Central memory CD8-positive, alpha-beta T cell (primary cell): Measurements from ENCODE around the gene IQCK.
A peak's percentile ranks its signal among the peaks of the same experiment; 100 is the strongest.

Experiments
- ATAC-seq: fragments of 150-1000 bp; cut with Tn5 transposase; replicated peaks from 2 replicates; pipeline ENCODE4 v1.10.0; 2022; ENCODE audit warnings: mild to moderate bottlenecking, moderate FRiP score, moderate number of reproducible peaks; ENCODE audit not compliant: poor library complexity, severe bottlenecking; ENCODE audit errors: extremely low read depth
- DNase-seq, 2 donors: peaks; one replicate each; pipeline ENCODE4 v3.0.0; 2021; ENCODE audit warnings: low spot score in 2 of 2
- H3K27ac Mint-ChIP-seq: one replicate; pipeline ENCODE4 v1.8.0; 2022; ENCODE audit warnings: low read depth, mild to moderate bottlenecking, moderate library complexity, mixed read lengths
- H3K27me3 Mint-ChIP-seq: one replicate; pipeline ENCODE4 v1.8.0; 2022; ENCODE audit warnings: mixed read lengths
- H3K36me3 Mint-ChIP-seq: one replicate; pipeline ENCODE4 v1.8.0; 2022; ENCODE audit warnings: mild to moderate bottlenecking, moderate library complexity, mixed read lengths; ENCODE audit not compliant: insufficient read depth
- H3K4me1 Mint-ChIP-seq: one replicate; pipeline ENCODE4 v1.8.0; 2022; ENCODE audit warnings: mixed read lengths
- H3K4me3 Mint-ChIP-seq: one replicate; pipeline ENCODE4 v1.8.0; 2022; ENCODE audit warnings: mild to moderate bottlenecking, moderate library complexity, mixed read lengths
- H3K9me3 Mint-ChIP-seq: one replicate; pipeline ENCODE4 v1.8.0; 2022; ENCODE audit warnings: mixed read lengths

IQCK gene

DNA sequence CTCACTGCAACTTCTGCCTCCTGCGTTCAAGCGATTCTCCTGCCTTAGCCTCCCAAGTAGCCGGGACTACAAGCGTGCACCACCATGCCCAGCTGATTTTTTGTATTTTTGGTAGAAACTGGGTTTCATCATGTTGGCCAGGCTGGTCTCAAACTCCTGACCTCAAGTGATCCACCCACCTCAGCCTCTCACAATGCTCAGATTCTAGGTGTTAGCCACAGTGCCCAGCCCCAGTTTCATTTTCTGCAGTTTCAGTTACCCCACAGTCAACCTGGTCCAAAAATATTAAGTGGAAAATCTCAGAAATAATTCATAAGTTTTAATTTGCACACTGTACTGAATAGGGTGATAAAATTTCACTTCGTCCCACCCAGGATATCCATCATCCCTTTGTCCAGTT lies 28.7 kb upstream of the IQCK start:
- DNase-seq (no peak), ATAC-seq (no peak)
- Mint-ChIP-seq H3K27ac (no peak overlapping the region), H3K4me1 (peaks cover 14% of the 10 kb centered on the region), H3K27me3 (no peaks in the 10 kb centered on the region), H3K36me3 (peaks cover 11% of the 10 kb centered on the region), H3K4me3 (peak overlapping the region; percentile 11), H3K9me3 (no peaks in the 10 kb centered on the region)

- Mint-ChIP-seq H3K9me3 (no peaks in the 10 kb centered on the region), H3K4me1 (peaks cover 14% of the 10 kb centered on the region), H3K27me3 (no peaks in the 10 kb centered on the region), H3K4me3 (no peak overlapping the region), H3K27ac (no peak overlapping the region), H3K36me3 (peaks cover 11% of the 10 kb centered on the region)
- ATAC-seq: no peak
- DNase-seq: no peak
Observed at GRCh38 chr16:19690196-19690595, 27.9 kb upstream of the IQCK start.

- Mint-ChIP-seq H3K9me3 (no peaks in the 10 kb centered on the region), H3K4me3 (no peak overlapping the region), H3K27ac (peak overlapping the region; percentile 64), H3K4me1 (peaks cover 19% of the 10 kb centered on the region), H3K27me3 (no peaks in the 10 kb centered on the region), H3K36me3 (peaks cover 11% of the 10 kb centered on the region)
- no peak for DNase-seq
- ATAC-seq: no peak
Observed at GRCh38 chr16:19691161-19691711, 26.8 kb upstream of the IQCK start.

DNA sequence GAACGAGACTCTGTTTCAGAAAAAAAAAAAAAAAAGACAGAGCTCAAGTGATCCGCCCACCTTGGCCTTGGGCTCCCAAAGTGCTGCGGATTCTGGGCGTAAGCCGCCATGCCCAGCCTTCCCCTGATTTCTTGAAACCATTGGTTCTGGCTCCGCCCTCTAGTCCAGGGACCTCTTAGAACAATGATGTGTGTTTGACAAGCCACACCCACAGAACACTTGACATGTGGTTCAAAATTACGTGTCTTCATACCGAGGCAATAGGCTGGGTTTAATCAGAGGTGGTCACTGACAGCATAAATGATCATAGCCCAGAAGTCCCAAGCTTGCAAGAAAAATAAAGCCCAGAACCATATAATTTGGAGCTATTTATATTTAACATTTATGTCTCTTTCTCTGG lies 23.1 kb upstream of the IQCK start:
- no peak for DNase-seq
- peaks cover 6% of the 10 kb centered on the region for H3K36me3 Mint-ChIP-seq

DNA sequence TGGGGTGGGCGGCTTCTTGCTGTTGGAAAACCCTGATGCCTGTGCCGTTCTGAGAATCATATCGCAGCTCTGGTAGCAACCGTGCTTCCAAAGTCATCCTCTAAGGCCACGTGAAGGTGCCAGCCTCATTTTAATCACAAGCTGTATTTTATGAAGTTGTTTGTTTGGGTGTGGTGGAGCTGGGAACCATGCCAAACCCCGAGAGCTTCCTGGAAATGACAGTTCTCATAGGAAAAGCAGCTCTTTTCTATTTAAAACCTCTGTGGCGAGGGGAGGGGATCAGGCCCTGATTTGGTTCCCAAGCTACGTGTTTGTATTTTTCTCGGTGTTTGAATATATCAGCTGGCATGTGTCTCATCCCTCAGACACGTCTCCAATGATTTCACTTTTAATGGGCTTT lies 21.7 kb upstream of the IQCK start:
- Mint-ChIP-seq H3K4me1 (peaks cover 30% of the 10 kb centered on the region), H3K27me3 (no peaks in the 10 kb centered on the region), H3K27ac (peak overlapping the region; percentile 67), H3K9me3 (no peaks in the 10 kb centered on the region), H3K36me3 (peaks cover 4% of the 10 kb centered on the region), H3K4me3 (peak overlapping the region; percentile 42)
- ATAC-seq (peak; percentile 19), DNase-seq (peak in 1 of 2 donors; percentile 17)

More for the DNA sequence above, 23.1 kb upstream of the IQCK start:
- ATAC-seq: no peak
- no peak overlapping the region for H3K4me3 Mint-ChIP-seq
- no peak overlapping the region for H3K27ac Mint-ChIP-seq
- no peaks in the 10 kb centered on the region for H3K27me3 Mint-ChIP-seq
- H3K4me1 Mint-ChIP-seq: peaks cover 34% of the 10 kb centered on the region
- no peaks in the 10 kb centered on the region for H3K9me3 Mint-ChIP-seq

- peaks cover 30% of the 10 kb centered on the region for H3K4me1 Mint-ChIP-seq
- peak overlapping the region; percentile 42 for H3K4me3 Mint-ChIP-seq
- ATAC-seq (no peak), DNase-seq (no peak)
- peak overlapping the region; percentile 67 for H3K27ac Mint-ChIP-seq
- H3K36me3 Mint-ChIP-seq: peaks cover 4% of the 10 kb centered on the region
- no peaks in the 10 kb centered on the region for H3K9me3 Mint-ChIP-seq
- H3K27me3 Mint-ChIP-seq: no peaks in the 10 kb centered on the region
Observed at GRCh38 chr16:19696961-19697360, 21.1 kb upstream of the IQCK start.

DNA sequence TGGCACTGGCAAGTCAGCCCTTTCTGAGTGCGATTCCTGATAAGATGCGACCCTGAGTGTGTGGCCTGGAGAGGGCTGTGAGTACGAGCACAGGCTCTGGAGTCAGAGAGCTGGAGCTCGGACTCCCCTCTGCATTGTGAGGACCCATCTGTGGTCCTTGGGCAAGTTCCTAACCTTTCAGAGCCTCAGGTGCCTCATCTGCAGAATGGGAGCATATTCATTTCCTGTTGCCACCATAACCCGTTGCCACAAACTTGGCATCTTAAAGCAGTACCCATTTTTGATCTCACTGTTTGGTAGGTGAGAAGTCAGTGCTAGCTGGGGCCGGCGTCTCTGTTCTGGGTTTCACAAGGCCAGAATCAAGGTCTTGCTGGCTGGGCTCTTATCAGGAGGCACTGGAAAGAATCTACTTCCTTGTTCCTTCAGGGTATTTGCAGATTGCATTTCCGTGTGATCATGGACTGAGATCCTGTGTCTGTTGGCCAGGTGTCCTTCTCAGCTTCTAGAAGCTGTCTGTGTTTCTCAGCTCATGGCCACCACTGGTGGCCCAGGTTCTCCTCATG lies 20.2 kb upstream of the IQCK start:
- DNase-seq: no peak
- H3K4me3 Mint-ChIP-seq: peak overlapping the region; percentile 1
- H3K9me3 Mint-ChIP-seq: no peaks in the 10 kb centered on the region
- peaks cover 30% of the 10 kb centered on the region for H3K4me1 Mint-ChIP-seq
- no peak for ATAC-seq
- H3K27me3 Mint-ChIP-seq: no peaks in the 10 kb centered on the region
- peak overlapping the region; percentile 58 for H3K27ac Mint-ChIP-seq
- H3K36me3 Mint-ChIP-seq: peaks cover 6% of the 10 kb centered on the region

DNA sequence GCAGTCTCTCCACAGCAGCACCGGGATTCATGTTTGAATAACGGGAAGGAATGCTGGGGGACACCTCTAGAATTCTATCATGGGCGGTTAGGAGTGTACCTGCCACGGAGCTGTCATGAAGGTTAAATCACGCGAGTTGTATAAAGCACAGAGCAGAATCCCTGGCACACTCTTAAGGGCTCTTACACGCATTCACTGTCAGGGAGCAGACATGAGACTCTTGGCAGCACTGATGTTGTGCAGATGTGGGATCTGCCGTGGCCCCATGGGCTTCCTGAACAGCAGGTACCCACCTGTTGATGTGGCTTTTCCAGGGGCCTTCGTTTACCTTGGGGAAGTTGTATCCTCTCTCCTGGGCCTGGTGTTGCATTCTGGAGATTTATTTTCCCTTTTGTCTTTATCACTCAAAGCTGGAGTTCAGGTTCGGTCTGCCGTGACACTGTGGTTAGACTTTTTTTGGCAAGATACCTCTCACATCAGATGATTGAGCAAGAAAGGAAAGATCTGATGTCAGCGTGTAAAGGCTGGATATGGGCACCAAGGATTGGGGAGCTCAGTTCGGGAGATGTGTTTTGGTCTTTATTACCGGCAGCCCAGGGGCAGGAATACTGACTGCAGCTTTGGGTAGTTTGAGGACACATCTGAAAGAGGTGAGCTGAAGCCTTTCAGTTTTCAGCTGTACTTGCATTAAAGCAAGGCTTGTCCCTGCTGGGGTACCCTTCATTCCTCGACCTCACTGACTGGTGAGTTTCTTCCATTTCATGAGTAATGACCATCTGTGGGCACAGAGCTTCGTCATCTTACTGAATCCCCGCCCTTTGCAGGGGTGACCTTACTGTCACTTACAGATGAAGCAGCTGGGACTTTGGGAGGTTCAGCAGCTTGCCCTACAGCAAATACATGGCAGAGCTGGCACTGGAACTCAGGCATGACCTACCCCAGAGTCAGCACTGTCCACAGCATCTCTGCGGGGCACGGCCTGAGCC lies 19.3 kb upstream of the IQCK start:
- ATAC-seq: no peak
- Mint-ChIP-seq H3K36me3 (peaks cover 4% of the 10 kb centered on the region), H3K9me3 (no peaks in the 10 kb centered on the region), H3K27me3 (no peaks in the 10 kb centered on the region), H3K4me3 (peak overlapping the region; percentile 1), H3K4me1 (peaks cover 30% of the 10 kb centered on the region), H3K27ac (peak overlapping the region; percentile 58)
- DNase-seq: no peak

GRCh38 chr16:19699472-19699871 lies 18.6 kb upstream of the IQCK start:
- H3K4me1 Mint-ChIP-seq: peaks cover 30% of the 10 kb centered on the region
- ATAC-seq: no peak
- no peaks in the 10 kb centered on the region for H3K9me3 Mint-ChIP-seq
- peaks cover 2% of the 10 kb centered on the region for H3K36me3 Mint-ChIP-seq
- H3K27me3 Mint-ChIP-seq: no peaks in the 10 kb centered on the region
- H3K4me3 Mint-ChIP-seq: no peak overlapping the region
- peak overlapping the region; percentile 58 for H3K27ac Mint-ChIP-seq
- no peak for DNase-seq

- H3K9me3 Mint-ChIP-seq: no peaks in the 10 kb centered on the region
- no peaks in the 10 kb centered on the region for H3K27me3 Mint-ChIP-seq
- DNase-seq: no peak
- no peak overlapping the region for H3K4me3 Mint-ChIP-seq
- peak overlapping the region; percentile 57 for H3K27ac Mint-ChIP-seq
- H3K4me1 Mint-ChIP-seq: peaks cover 30% of the 10 kb centered on the region
- peaks cover 6% of the 10 kb centered on the region for H3K36me3 Mint-ChIP-seq
- no peak for ATAC-seq
Observed at GRCh38 chr16:19700319-19700781, 17.7 kb upstream of the IQCK start.

DNA sequence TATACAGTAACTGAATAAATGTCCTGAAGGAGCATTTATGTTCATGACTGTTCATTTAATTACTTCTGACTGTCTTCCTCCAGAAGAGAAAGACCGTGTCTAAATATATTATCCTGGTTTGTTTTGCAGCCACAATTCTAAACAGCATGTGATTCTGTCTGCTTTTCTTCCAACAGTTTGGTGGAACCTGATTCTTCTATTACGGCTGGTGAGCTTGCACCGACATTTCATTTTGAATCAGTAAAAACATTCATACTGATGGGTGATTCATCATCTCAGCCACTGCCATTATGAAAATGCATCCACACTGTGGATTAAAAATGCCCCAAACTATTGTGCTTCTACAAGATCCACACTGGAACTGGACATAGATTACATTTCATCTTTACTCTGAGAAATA lies 17.0 kb upstream of the IQCK start:
- Mint-ChIP-seq H3K4me3 (no peak overlapping the region), H3K9me3 (no peaks in the 10 kb centered on the region), H3K36me3 (peaks cover 8% of the 10 kb centered on the region), H3K27me3 (no peaks in the 10 kb centered on the region), H3K27ac (no peak overlapping the region), H3K4me1 (peaks cover 27% of the 10 kb centered on the region)
- no peak for DNase-seq
- no peak for ATAC-seq

- H3K4me1 Mint-ChIP-seq: peaks cover 6% of the 10 kb centered on the region
- peaks cover 11% of the 10 kb centered on the region for H3K36me3 Mint-ChIP-seq
- H3K27ac Mint-ChIP-seq: no peak overlapping the region
- ATAC-seq (no peak), DNase-seq (no peak)
- H3K4me3 Mint-ChIP-seq: no peak overlapping the region
- H3K9me3 Mint-ChIP-seq: no peaks in the 10 kb centered on the region
- no peaks in the 10 kb centered on the region for H3K27me3 Mint-ChIP-seq
Observed at GRCh38 chr16:19703172-19703889, 14.7 kb upstream of the IQCK start.
